ENCODE measurements around the gene RASSF4.

DNA sequence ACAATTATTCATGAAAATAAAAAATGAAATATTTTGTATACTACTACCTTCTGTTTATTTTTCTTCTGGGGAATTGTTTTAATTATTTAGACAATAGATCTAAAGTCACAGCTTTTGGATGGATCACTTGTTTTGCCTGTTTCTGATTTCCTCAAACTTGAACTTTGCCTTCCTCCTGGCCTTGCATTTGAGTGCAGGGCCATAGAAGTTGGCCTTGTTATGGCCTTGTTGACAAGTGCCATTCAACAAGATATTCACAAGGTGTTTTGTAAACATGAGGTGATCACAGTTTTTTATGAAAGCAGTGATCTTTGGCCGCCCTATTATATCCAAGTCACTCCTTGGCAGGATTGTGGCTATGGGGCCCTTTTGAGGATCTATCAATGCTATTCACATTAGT, 45.7 kb downstream of the RASSF4 start:
- TF ChIP-seq, protein P1, sequence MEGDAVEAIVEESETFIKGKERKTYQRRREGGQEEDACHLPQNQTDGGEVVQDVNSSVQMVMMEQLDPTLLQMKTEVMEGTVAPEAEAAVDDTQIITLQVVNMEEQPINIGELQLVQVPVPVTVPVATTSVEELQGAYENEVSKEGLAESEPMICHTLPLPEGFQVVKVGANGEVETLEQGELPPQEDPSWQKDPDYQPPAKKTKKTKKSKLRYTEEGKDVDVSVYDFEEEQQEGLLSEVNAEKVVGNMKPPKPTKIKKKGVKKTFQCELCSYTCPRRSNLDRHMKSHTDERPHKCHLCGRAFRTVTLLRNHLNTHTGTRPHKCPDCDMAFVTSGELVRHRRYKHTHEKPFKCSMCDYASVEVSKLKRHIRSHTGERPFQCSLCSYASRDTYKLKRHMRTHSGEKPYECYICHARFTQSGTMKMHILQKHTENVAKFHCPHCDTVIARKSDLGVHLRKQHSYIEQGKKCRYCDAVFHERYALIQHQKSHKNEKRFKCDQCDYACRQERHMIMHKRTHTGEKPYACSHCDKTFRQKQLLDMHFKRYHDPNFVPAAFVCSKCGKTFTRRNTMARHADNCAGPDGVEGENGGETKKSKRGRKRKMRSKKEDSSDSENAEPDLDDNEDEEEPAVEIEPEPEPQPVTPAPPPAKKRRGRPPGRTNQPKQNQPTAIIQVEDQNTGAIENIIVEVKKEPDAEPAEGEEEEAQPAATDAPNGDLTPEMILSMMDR (IDR thresholded peaks at IDR 0.05; ENCODE audit: low read depth, low read length), result no peak
- no peak for TF ChIP-seq EZH2phosphoT487 (IDR thresholded peaks at IDR 0.05; ENCODE audit: low read depth)

Data from OCI-LY3 (cell line).